ENCODE measurements around the gene WDR33. TPM values are rescaled to one million over a fixed set of nuclear protein-coding genes. Genes with fewer than 3 reads are reported as not detected.

Gene WDR33
- total RNA-seq, 1 donor, result 35.4 TPM

DNA sequence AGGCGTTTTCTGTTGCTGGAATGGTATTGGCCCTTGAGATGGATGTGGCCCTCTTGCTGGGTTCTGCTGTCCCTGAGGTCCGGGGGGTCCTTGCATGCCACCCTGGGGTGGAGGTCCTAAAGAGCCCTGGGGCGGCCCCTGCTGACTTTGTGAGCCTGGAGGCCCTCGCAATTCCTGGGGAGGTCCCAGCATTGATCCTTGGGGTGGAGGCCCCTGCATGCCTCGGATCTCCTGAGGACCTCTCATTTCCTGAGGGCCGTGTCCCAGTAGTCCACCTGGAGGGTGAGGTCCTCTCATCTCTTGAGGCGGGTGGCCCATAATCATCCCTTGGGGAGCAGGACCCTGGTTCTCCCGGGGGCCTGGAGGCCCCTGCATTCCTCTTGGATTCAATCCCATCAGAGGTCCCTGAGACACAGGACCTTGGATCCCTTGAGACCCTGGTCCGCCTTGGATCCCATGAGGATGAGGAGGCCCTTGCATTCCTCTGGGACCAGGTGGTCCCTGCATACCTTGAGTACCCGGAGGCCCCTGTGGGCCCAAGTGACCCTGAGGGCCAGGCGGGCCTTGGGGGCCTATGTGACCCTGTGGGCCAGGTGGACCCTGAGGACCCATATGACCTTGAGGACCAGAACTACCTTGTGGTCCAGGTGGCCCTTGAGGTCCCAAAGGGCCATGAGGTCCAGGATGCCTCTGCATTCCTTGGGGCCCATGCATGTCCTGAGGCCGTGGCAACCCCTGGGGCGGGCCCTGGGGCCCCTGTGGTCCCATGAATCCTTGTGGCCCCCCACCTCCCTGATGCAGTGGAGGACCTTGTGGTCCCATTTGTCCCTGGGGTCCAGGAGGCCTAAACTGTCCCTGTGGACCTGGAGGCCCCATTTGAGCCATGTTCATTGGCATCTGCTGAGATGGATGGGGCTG, 91.4 kb downstream of the WDR33 start:
- TF ChIP-seq, protein P1, sequence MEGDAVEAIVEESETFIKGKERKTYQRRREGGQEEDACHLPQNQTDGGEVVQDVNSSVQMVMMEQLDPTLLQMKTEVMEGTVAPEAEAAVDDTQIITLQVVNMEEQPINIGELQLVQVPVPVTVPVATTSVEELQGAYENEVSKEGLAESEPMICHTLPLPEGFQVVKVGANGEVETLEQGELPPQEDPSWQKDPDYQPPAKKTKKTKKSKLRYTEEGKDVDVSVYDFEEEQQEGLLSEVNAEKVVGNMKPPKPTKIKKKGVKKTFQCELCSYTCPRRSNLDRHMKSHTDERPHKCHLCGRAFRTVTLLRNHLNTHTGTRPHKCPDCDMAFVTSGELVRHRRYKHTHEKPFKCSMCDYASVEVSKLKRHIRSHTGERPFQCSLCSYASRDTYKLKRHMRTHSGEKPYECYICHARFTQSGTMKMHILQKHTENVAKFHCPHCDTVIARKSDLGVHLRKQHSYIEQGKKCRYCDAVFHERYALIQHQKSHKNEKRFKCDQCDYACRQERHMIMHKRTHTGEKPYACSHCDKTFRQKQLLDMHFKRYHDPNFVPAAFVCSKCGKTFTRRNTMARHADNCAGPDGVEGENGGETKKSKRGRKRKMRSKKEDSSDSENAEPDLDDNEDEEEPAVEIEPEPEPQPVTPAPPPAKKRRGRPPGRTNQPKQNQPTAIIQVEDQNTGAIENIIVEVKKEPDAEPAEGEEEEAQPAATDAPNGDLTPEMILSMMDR (IDR thresholded peaks at IDR 0.05; ENCODE audit: insufficient read depth, low read depth, low read length), result no peak

DNA sequence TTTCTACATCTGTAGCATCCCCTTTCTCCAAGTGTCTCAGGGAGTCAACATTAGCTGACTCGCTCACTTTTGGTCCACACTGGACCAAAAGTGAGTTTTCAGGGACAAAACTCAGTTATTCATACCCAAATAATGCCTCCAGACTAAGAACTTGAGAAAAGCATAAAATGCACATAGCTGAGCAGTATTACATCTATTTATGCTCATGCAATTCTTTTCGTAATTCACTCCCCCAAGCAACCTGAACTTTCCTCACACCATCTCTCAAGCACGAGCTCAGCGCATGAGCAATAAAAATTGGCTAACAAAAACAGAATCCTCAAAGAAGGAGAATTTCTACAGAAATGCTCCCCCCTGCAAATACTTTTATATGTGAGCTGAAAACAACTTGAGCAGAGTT, 92.7 kb downstream of the WDR33 start:
- no peak overlapping the region for H3K4me3 ChIP-seq (ENCODE audit: low read depth, low read length)
- TF ChIP-seq, protein P1 (IDR thresholded peaks at IDR 0.05; ENCODE audit: insufficient read depth, low read depth, low read length), result no peak
- no peak for DNase-seq (ENCODE audit: low read depth)

More for the DNA sequence above, 91.4 kb downstream of the WDR33 start:
- no peak overlapping the region for H3K4me3 ChIP-seq (ENCODE audit: low read depth, low read length)
- no peak for DNase-seq (ENCODE audit: low read depth)

DNA sequence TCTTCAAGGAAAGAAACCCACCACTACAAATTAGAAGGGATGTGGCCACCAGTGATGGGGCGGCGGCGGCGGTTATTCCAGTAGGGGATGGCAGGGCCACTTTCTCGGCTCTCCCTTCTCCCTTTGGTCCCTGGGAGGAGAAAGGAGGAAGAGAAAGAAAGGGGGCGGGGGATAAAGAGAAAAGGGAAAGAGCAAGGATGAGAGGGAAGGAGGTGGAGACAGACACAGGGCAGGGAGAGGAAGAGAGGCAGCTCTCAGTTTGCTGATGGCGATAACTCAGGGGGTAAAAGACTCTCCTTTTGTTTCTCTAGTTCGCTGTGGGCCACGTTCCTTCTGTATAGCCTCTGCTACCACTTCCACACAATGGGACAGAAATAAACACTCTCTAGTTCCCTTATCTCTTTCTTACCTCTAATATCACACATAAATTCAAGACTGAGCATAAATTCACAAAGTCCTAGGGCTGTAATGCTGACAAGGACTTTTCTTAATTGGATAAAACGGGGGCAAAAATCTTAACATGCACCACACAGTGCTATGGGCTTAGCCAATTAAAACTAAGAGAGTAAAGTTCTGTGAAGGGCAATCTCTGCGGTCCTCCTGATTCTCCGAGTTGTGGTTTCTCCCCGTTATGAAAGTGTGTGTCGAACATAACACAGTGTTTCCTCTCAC, 95.1 kb downstream of the WDR33 start:
- TF ChIP-seq, protein P1 (IDR thresholded peaks at IDR 0.05; ENCODE audit: insufficient read depth, low read depth, low read length), result no peak
- DNase-seq (ENCODE audit: low read depth), result no peak
- no peak overlapping the region for H3K4me3 ChIP-seq (ENCODE audit: low read depth, low read length)

DNA sequence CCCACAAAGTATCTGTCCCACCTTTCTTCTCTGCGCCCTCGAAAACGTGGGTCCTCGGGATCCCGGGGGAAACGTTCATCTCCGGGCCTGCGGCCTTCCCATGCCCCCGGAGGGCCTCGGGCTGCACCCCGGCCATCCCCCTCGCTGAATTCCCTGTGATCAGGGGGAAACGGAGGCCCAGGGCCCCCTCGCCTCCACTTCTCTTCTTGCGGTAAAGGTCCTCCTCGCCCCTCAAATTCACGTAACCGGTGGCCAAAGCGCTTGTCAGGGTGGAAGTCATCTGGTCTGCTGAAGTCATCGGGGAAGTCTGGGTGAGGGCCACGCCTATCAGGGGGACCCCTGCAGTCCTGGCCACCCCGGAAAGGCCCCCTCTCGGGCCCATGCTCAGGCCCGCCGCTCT, 97.4 kb downstream of the WDR33 start:
- no peak overlapping the region for H3K4me3 ChIP-seq (ENCODE audit: low read depth, low read length)
- TF ChIP-seq, protein P1 (IDR thresholded peaks at IDR 0.05; ENCODE audit: insufficient read depth, low read depth, low read length), result no peak
- DNase-seq (ENCODE audit: low read depth), result no peak

DNA sequence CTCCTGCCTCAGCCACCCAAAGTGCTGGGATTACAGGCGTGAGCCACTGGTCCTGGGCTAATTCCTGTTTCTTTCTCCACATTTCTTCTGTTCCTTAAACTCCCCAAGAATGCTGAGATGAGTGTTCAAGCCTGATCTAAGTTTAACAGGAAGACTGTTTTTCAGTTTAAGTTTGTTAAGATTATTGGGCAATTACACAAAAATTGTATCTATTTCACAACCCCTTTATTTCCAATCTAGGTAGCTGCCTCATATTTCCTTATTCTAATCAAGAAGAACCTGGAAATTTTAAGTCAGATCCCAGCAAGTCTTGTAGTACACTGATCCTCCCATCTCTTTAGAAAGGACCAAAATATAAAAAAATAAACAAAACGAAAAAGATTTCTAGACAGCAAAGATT, 98.0 kb downstream of the WDR33 start:
- TF ChIP-seq, protein P1 (IDR thresholded peaks at IDR 0.05; ENCODE audit: insufficient read depth, low read depth, low read length), result no peak
- H3K4me3 ChIP-seq (ENCODE audit: low read depth, low read length), result no peak overlapping the region
- DNase-seq (ENCODE audit: low read depth), result no peak

DNA sequence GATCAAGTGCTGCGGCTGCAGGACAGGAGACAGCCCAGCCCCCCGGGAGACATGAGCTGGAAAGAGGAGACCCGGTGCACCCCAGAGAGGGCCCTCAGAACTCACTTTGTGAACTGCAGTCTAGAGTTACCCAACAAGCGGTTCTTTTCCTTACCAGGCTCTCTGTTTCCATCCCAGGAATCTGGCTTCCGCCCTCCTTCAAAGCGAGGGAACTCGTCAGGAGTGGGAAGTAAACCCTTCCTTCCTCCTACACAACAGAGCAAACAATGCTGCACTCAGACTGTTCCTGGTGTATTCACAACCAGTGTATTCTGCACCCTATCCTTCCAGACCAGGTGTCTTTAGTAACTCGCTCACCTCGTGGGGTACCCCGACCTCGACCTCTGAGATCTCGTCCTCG, 101.6 kb downstream of the WDR33 start:
- H3K4me3 ChIP-seq (ENCODE audit: low read depth, low read length), result no peak overlapping the region
- TF ChIP-seq, protein P1 (IDR thresholded peaks at IDR 0.05; ENCODE audit: insufficient read depth, low read depth, low read length), result no peak
- no peak for DNase-seq (ENCODE audit: low read depth)

All from fibroblast of villous mesenchyme (primary cell).